Measurements from ENCODE around the gene KDM6B.
"Not testable (repeated sequence)": the region's sequence is repeated elsewhere in the genome, so short reads cannot be mapped to it uniquely, and the experiment has no call there.

KDM6B gene

DNA sequence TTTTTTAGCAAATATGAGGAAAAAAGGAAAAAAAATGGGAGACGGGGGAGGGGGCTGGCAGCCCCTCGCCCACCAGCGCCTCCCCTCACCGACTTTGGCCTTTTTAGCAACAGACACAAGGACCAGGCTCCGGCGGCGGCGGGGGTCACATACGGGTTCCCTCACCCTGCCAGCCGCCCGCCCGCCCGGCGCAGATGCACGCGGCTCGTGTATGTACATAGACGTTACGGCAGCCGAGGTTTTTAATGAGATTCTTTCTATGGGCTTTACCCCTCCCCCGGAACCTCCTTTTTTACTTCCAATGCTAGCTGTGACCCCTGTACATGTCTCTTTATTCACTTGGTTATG is 19.6 kb downstream of the KDM6B start:
- DNase-seq, result no peak

- no peak for DNase-seq
Observed at GRCh38 chr17:7854078-7854777, 20.2 kb downstream of the KDM6B start.

- no peak for DNase-seq
Observed at GRCh38 chr17:7854851-7855659, 21.0 kb downstream of the KDM6B start, which contains the start of gene TMEM88. Gene TMEM88, plus strand, starts transcription at chr17:7855066. Its CDS starts 9 bp downstream, at chr17:7855075.

DNA sequence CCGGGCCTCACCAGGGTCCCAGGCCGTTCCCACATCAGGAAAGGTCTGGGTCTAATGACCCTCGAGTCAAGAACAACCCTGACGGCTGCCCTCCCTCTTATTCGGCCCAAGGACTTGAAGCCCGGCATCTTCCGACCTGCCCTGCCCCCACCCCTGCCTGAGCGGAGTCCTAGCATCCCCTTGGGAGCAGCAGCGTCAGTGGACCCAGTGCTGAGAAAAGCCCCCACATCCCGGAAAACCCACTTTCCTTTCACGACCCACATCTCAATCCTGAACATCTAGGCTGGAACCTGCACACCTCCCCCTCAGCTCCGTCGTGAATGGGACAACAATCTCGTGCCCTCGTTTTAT is 21.6 kb downstream of the KDM6B start:
- DNase-seq, result no peak

- DNase-seq, result no peak
Observed at GRCh38 chr17:7856011-7856810, 22.2 kb downstream of the KDM6B start.

- DNase-seq, result peak; percentile 99
Observed at GRCh38 chr17:7856811-7857712, 23.0 kb downstream of the KDM6B start, which contains the start of gene NAA38. Gene NAA38, minus strand, starts transcription at chr17:7857559. Its CDS starts 96 bp downstream, at chr17:7857463.

DNA sequence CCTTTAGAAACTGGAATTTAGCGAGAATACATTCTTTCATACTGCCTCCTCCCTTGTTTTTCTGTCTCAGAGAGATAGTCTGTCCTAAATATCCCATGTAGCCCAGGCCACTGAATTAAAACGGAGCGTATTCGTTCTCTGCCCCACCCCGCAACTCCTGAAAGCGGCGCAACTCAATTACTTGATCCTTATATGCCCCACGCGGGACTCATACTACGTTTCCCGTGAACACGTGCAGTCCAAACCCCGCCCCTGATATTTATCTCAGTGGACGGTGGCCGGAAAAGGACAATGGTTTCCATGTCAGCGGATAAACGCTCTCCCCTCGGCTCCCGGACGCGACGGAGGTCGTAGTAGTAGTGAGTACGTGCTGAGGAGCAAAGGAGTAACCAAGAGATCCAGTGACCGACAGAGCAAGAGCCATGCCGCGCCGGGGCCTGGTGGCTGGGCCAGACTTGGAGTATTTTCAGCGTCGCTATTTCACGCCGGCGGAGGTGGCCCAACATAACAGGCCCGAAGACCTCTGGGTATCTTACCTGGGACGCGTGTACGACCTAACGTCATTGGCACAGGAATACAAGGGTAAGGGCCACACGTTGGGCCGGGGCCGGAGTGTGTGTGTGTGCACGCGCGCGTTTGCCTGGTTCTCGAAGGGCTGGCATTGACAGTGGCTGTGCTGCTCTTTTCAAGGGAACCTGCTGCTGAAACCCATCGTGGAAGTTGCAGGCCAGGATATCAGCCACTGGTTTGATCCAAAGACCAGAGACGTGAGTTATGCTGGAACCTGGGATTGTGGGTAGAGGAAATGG is 23.9 kb downstream of the KDM6B start, which contains the start of gene CYB5D1:
TSS of gene CYB5D1 (plus strand) at position 291 of the 809 bp plus-strand sequence. CDS start at position 423, 132 bp downstream.
- DNase-seq, result peak; percentile 97

- DNase-seq, result no peak
Observed at GRCh38 chr17:7858522-7858810, 24.4 kb downstream of the KDM6B start.

DNA sequence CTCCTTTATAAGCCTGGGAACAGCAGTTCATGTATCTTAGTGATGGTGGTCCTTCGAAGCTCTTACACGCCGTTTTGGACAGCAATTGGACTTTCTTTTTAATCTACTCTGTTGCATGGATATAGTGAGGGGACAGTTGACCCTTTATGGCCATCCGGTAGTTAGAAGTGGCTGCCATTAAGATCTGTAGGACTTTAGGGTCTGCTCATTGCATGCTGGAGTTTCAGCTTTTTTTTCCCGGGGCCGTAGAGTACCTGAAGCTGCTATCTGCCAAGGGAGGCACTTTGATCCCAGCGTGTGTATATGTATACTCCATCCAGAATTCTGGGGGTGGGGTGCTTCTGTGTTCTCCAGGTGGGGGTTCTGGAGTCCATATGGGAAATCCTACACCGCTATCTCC is 25.0 kb downstream of the KDM6B start:
- no peak for DNase-seq

DNA sequence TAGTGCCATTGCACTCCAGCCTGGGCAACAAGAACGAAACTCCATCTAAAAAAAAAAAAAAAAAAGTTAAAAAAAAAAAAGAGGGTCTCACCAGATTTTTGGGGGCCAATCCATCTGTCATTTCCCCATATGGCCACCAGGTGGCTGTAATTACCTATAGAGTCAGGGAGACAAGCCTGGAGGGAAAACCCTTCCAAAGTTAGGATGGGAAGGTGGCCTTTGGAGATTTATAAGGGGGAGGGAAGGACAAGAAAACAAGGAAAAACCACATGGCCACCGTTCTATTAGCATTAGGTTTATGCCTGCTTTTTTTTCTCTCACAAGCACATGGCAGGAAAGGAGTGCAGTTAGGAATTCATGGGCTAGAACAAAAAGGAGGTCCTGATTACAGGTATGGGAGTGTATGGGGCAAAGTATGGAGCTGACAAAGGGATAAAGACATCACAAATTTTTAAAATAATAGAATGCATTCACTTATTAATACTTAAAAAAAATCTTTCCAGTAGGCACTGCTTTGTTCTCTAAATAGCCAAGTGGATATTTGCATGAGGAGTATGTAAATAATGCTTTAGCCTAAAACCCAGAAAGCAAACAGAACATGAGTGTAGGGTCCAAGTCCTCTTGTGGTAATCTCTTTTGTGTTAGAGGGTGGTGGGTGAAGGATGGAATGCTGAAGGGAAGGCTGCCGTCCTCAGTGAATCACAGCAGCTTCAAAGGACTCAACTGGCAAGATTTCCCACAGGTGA is 28.8 kb downstream of the KDM6B start:
- peak; percentile 86 for DNase-seq

GRCh38 chr17:7864384-7864783 is 30.4 kb downstream of the KDM6B start:
- not testable (repeated sequence) for DNase-seq

DNA sequence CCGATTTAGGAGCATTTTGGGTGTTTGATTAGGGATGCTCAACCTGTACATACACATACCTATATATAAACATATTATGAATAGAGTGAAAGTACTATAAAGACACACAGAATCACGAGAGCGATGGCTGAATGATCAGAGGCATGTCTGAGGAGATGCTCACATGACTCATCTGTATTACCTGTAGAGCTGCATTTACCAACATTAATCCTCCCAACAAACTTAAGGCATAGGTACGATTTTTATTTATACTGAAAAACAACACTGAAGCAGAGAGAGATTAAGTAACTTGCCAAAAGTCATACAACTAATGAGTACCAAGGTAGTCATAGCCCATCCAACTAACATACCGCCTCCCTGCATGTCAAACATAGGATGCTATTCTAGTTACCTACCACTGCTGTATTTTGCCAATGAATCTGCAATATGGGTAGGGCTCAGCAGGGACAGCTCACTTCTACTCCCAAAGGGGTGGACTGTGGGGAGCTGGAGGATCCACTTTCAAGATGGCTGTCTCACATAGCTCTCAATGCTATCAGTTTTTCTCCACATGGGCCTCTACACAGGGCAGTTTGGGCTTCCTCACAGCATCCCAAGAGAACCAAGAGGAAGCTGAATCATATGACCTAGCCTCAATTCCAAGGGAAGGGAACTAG is 31.1 kb downstream of the KDM6B start:
- no peak for DNase-seq

DNA sequence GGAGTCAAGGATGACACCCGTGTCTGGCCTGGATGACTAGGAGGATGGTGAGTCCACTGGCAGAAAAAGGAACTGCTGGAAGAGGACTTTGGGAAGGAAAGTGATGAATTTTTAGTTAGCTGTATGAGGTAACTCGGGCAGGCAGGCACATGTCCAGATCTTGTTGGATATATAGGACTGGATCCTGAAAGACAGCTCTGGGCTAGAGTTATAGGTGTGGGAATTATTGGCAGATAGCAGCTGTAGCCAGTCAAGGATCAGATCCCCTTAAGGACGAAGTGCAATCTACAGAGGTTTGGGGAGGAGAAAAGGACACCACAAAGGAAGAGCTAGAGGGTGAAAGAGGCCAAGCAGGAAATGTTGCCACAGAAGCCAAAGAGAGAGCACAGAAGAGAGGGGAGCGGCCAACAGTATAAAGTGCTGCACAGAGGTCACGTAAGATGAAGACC is 33.9 kb downstream of the KDM6B start:
- DNase-seq, result no peak

DNA sequence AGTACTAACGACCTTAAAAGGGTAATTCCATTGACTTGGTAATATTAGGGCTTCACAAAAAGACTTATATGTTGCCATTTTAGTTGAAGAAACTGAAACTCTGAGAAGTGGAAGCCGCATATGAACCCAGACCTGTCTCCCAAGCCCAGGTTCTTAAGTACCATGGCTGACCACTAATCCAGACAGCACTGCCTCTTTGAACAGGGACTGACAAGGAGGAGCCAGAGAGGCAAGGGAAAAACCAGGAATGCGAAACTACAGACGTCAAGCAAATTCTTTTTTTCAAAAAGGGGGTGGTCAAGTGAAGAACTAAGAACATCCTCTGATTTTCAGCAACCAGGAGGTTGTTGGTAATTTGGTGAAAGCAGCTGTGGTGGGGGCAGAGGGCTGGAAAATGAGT is 39.0 kb downstream of the KDM6B start:
- no peak for DNase-seq

DNA sequence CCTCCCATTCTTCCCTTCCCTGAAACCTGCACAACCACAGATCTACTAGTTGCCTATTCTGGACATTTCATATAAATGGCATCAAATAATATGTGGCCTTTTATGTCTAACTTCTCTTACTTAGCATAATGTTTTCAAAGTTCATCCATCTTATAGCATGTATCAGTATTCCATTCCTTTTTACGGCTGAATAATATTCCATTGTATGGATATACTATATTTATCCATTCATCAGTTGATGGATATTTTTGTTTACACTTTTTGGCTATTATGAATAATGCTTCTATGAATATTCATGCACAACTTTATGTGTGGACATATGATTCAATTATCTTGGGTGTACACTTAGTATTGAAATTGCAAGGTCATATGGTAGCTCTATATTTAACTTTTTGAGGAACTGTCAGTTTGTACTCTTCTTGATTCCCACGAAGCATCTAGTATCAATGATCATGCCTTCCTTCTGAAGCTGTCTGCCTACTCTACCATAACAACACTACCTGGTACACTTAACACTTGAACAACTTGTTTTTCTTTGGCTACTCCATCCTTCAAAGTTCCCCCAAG is 41.9 kb downstream of the KDM6B start:
- DNase-seq, result no peak

- DNase-seq, result no peak
Observed at GRCh38 chr17:7878234-7878633, 44.2 kb downstream of the KDM6B start.

DNA sequence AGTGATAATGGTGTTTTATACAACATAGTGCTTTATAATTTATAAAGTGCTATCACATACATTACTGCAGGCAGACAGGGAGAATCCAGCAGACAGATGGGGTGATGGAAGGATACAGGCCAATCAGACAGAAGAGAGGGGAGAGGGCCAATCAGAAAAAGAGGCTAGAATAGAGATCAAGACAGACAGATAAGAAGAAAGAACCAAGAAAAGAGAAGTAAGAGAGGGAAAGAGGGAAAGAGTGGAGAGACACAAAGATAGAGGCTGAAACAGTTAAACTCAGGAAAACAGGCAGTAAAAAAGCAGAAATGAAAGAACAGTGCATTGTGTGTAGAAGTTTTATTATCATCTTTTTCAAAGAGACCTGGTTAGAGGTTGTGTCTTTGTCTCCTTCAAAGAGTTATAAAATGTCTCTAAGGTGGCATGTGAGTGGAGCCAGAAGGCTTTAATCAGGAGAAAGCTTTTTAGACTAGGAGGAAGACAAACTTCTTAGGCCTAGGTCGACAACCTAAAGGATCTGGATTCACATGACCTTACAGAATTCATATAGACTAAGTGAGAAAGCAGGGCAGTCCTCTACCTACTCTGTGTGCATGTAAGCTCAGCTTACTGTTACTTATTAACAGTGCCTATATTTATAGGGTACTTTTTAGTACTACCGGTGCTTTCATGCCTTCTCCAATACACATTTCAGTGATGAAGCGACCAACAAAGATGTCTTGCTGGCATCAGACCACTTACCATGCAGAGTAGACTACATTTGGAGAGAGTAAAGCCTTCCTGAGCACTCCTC is 46.3 kb downstream of the KDM6B start:
- DNase-seq, result no peak

GRCh38 chr17:7881276-7882054 is 47.4 kb downstream of the KDM6B start:
- DNase-seq, result peak; percentile 94

Measured in NCI-H1694 (cell line).